ENCODE measurements around the gene ZNF394.
"Not testable (repeated sequence)": the region's sequence is repeated elsewhere in the genome, so short reads cannot be mapped to it uniquely, and the experiment has no call there.

ZNF394 gene

DNA sequence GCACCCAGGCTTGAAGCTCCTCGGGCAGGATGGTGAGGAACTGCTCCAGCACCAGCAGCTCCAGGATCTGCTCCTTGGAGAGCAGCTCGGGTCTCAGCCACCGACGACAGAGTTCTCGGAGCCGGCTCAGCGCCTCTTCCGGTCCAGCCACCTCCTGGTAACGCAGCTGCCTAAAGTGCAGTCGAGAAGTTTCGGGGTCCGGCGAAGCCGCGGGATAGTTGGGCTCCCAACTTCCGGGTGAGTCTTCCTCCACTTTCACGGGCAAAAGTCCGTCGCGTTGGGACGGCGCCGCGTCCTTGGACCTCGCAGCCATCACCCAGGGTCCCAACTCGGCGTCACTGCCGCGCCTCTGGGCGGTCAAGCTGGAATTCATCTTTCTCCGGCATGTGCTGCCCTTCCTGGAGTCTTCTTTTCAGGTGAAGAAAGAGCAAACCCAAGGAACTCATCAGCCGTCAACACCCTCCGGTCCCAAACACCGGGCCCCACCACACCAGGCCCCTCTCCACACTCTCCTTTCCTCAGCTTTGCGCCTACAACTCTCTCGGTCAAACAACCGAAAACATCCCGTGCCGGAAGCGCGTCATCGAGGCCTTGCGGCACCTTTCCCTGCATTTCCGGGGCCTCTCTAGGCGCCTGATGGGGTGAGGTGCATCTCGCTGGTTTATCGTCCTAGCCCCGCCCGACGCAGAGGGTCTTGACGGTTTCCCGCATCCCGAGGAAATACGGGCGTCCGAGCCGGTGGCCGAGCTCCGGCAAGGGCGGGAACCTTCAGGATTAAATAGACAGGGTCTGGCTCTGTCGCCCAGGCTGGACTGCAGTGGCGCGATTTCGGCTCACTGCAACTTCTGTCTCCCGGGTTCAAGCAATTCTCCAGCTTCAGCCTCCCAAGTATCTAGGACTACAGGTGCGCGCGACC lies at the start of gene ZNF394:
Gene ZNF394, minus strand, starts transcription at position 561 of the 916 bp plus-strand sequence. Its CDS starts 188 bp downstream, at position 373.
- peak; percentile 78 to 82 for DNase-seq (ENCODE audit: low read depth in 2 of 2)

DNA sequence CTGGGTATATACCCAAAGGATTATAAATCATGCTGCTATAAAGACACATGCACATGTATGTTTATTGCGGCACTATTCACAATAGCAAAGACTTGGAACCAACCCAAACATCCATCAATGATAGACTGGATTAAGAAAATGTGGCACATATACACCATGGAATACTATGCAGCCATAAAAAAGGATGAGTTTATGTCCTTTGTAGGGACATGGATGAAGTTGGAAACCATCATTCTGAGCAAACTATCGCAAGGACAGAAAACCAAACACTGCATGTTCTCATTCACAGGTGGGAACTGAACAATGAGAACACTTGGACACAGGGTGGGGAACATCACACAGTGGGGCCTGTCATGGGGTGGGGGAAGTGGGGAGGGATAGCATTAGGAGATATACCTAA lies 49.5 kb upstream of the ZNF394 start:
- DNase-seq (ENCODE audit: low read depth in 2 of 2) = not testable (repeated sequence)

DNA sequence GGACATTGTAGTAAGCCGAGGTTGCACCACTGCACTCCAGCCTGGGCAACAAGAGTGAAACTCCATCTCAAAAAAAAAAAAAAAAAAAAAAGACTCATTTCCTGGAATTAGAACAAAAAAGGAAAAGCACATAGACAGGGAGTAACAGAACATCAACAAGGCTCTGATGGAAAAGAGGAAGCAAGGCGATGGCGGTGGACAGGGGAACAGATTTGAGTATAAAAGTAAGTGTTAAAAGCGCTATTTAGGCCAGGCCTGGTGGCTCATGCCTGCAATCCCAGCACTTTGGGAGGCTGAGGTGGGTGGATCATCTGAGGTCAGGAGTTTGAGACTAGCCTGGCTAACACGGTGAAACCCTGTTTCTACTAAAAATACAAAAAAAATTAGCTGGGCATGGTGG lies 45.2 kb upstream of the ZNF394 start:
- DNase-seq (ENCODE audit: low read depth in 2 of 2) = not testable (repeated sequence)

DNA sequence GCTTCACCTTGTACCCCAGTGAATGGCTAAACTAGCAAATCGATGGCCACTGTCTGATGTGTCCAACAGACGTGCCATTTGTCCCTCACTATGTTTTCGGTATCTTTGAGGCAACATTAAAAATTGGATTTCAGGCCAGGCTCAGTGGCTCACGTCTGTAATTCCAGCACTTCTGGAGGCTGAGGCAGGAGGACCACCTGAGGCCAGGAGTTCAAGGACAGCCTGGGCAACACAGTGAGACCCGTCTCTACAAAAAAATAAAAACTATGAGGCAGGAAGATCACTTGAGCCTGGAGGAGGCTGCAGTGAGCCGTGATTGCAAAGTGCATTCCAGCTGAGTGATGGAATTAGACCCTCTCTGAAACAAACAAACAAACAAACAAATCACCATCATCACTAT lies 43.8 kb upstream of the ZNF394 start:
- DNase-seq (ENCODE audit: low read depth in 2 of 2) = no peak

DNA sequence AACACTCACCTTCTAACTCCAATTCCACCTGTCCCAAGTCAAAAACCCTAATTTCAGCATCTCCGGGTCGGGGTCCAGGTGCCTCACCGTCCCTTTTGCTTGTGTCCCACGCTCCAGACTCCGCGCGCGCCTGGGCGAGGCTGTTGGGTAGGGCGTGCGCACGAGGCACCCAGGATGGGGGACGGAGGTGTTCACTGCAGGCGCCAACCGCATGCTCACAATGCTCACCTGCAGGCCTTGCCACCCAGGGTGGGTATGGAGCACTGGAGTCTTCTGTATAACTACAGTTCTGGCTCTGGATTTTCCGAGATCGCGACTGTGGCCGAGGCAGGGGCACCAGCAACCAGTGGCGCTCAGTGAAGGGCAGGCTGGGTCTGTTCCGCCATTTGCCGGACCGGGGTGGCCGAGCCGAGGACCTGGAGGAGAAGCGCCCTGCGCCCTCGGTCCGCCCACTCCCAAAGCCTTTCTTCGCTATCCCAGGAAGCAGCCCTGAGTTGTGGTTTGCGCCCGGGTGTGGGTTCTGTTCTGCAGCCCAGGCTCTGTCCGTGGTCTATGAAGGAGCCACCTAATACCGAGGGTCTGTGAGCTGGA lies 43.1 kb upstream of the ZNF394 start:
- DNase-seq (ENCODE audit: low read depth in 2 of 2) = no peak

DNA sequence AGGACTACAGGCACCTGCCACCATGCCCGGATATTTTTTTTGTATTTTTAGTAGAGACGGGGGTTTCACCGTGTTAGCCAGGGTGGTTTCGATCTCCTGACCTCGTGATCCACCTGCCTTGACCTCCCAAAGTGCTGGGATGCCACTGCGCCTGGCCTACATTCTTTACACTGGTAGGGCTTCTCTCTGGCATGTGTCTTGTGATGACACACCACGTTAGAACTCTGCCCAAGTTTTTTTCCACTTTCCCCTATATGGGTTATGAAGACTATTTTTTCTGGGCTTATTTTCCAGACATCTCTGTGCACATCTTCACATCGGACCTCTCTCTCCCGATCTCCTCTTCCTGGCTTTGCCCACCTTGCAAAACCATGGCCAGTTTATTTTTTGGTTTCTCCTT lies 41.1 kb upstream of the ZNF394 start:
- DNase-seq (ENCODE audit: low read depth in 2 of 2) = no peak

DNA sequence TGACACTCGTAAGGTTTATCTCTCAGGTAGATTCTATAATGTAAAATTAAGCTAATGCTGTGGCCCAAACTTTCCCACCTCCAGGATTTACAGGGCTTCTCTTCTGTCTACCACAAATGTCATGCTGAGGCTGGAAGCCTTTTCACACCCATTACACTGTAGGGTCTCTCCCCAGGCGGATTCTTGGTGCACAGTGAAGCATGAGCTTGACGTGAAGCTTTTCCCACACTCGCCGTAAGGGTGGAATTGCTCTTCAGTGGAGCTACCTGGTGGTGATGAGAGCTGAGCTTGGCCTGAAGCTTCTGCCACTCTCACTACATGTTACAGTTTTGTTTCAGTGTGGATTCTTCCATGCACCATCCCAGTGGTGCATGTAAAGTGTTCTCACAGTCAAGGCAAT lies 40.5 kb upstream of the ZNF394 start:
- DNase-seq (ENCODE audit: low read depth in 2 of 2) = no peak

DNA sequence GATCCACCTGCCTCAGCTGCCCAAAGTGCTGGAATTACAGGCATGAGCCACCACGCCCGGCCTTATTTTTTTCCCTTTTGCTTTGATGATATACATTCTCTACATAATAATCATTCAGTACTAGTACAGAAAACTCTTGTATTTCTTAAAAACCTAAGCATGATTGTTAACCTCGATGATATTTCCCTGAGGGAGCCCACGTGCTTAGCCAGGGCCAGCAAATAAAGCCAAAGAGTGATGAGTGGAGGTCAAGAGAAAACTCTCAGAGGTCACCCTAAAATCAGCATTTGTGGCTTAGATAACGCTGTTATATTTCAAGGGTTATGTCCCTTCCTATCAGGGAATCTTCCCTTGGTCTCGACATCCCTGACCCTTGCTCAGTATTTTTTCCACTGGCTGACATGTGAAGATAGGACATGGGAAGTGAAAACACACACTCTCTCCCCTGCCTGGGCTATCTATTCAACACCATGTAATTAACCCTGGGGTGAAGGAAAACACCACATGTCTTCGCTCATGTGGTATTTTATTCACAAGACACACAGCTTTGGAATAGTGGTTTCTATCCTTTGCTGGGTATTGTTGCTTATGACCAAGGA lies 39.2 kb upstream of the ZNF394 start:
- DNase-seq (ENCODE audit: low read depth in 2 of 2) = no peak

DNA sequence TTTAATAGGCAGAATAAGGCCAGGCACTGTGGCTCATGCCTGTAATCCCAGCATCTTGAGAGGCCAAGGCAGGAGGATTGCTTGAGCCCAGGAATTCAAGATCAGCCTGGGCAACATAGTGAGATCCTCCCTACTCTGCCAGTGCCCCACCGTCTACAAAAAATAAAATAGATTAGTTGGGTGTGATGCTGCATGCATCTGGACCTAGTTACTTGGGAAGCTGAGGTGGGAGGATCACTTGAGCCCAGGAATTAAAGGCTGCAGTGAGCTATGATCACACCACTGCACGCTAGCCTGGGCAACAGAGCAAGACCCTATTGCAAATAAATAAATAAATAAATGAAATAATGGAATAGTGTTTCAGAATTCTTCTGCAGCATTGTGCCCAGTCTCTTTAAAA lies 35.6 kb upstream of the ZNF394 start:
- no peak for DNase-seq (ENCODE audit: low read depth in 2 of 2)

DNA sequence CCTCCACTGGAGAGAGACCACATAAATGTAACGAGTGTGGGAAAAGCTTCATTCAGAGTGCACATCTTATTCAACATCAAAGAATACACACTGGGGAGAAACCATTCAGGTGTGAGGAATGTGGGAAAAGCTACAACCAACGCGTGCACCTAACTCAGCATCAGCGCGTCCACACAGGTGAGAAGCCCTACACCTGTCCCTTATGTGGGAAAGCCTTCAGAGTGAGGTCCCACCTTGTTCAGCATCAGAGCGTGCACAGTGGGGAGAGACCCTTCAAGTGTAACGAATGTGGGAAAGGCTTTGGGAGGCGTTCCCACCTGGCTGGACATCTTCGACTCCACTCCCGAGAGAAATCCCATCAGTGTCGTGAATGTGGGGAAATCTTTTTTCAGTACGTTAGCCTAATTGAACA lies 31.3 kb upstream of the ZNF394 start:
- DNase-seq (ENCODE audit: low read depth in 2 of 2) = no peak

DNA sequence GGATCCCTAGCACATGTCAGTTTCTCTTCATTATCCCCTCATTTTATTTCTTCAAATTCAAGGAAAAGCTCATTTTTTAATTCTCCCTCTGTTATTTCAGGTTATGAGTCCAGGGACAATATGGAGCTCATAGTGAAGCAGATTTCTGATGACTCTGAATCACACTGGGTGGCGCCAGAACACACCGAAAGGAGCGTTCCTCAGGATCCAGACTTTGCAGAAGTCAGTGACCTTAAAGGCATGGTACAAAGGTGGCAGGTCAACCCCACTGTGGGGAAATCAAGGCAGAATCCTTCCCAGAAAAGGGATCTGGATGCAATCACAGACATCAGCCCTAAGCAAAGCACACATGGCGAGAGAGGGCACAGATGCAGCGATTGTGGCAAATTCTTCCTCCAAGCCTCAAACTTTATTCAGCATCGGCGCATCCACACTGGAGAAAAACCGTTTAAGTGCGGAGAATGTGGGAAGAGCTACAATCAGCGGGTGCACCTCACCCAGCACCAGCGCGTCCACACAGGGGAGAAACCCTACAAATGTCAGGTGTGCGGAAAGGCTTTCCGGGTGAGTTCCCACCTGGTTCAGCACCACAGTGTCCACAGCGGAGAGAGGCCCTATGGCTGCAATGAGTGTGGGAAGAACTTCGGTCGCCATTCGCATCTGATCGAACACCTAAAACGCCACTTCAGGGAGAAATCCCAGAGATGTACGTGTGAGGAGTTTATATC lies 25.8 kb upstream of the ZNF394 start:
- DNase-seq (ENCODE audit: low read depth in 2 of 2) = no peak

DNA sequence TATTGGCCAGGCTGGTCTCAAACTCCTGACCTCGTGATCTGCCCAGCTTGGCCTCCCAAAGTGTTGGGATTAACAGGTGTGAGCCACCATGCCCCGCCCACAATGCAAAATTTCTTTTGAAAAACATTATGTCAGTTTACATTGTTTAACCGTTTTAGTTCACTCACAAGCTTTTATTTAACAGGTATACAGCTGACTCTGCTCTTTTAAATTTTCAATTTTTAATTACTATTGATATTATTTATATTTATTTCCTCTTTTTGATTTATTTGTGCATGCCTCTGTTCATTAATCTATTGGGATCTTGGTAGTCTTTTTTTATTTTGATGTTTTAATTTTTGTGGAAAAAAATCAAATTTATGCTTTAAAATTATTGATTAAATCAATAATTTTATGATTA lies 21.3 kb upstream of the ZNF394 start:
- no peak for DNase-seq (ENCODE audit: low read depth in 2 of 2)

DNA sequence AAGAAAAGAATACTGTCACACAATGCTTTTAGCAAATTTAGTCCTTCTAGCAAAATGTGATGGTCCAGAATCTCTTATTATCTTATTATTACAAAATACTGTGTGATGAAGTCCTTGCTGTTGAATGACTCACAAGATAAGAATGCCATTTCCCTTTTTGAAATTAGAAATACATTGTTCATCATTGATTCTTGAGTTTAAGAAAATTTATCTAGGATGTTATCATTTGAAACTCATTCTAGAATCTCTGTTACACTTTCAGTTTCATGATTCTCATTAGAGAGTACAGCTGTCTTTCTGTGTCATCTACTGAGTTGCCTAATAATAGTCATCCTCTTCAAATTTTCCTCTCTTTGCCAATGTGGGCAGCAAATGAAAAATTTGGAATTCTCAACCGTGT lies 14.0 kb upstream of the ZNF394 start:
- DNase-seq (ENCODE audit: low read depth in 2 of 2) = no peak

DNA sequence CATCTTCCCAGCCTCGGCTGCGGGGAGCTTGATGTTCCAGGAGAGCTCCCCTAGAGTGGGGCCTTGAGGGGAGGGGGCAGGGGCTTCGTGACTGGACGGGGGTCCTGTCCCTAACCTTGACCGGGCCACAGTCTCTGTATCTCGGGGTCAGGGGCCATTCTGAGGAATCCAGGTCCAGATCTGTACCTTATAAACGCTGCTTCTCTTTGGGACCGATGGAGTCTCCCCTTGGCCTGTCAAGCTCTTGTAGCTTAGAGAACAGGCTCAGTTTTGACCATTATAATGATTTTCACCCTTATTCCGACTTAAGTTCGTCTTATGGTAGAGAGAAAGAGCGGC lies 5.2 kb upstream of the ZNF394 start:
- DNase-seq (ENCODE audit: low read depth in 2 of 2) = no peak

DNA sequence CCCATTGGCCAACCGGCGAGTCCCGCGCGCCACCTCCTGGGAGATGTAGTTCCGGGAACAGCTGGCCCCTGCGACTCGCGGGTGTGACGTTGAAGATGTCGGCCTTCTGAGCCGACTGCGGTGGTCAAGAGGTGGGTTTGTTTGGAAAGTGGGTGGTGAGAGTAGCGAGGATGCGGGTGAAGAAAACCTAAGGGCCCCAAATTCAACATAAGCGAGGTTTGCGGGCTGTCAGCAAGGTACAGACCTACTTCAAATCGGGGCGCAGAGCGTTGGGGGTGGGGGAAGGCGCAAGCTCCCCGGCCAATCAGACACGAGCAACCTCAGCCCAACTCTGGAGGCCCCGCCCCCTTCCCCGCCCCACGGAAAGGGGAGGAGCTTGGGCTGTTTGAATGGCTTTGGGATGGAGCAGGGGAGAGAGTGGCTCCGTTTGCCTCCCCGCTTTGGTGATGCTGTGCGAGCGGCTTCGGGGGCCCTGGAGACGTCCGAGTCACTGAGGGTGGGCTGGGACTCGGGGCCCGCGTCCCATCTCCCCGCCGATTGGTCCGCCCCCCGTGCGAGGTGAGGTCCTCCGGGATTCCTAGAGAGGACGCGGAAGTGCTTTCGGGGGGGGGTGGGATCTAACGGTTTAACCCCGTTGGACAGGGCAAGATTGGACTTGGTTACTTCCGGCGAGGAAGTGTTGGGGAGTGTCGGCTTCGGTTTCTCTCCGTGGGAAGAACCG lies 4.7 kb upstream of the ZNF394 start, which contains the start of gene ZKSCAN5:
Gene ZKSCAN5, plus strand, starts transcription at position 60 of the 721 bp plus-strand sequence. CDS start 1,383 bp downstream, outside the sequence.
- DNase-seq (ENCODE audit: low read depth in 2 of 2) = peak; percentile 93

DNA sequence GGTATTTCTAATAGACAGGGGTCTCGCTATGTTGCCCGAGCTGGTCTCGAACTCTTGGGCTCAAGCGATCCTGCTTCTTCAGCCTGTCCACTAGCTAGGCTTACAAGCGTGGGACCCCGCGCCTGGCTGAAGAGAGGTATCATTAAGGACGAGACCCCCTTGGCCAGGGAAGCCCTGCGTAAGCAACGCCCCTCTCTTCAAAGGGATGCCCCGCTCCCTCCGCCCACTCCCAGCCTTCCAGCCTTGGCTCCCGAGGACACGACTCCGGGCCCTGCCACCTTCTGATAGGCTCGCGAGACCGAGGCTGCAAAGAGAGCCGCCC lies 4.2 kb upstream of the ZNF394 start:
- no peak for DNase-seq (ENCODE audit: low read depth in 2 of 2)

DNA sequence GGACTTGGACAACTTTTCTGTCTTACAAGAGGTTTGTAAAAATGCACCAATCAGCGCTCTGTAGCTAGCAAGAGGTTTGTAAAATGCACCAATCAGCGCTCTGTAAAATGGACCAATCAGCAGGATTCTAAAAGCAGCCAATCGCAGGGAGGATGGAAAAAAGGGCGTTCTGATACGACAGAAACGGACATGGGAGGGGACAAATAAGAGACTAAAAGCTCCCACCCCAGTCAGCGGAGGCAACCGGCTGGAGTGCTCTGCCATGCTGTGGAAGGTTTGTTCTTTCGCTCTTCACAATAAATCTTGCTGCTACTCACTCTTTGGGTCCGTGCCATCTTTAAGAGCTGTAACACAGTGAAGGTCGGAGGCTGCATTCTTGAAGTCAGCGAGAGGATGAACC lies 1.2 kb upstream of the ZNF394 start:
- not testable (repeated sequence) for DNase-seq (ENCODE audit: low read depth in 2 of 2)

DNA sequence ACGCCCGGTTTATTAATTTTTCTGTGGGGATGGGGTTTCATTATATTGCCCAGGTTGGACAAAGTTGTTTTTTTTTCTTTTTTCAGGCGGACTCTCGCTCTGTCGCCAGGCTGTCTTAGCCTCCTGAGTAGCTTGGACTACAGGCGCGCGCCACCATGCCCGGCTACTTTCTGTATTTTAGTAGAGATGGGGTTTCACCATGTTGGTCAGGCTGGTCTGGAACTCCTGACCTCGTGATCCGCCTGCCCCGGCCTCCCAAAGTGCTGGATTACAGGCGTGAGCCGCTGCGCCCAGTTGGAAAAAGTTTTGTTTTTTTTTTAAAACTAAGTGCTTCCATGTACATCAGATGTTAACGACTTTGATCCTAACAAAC lies 542 bp upstream of the ZNF394 start:
- DNase-seq (ENCODE audit: low read depth in 2 of 2) = no peak

DNA sequence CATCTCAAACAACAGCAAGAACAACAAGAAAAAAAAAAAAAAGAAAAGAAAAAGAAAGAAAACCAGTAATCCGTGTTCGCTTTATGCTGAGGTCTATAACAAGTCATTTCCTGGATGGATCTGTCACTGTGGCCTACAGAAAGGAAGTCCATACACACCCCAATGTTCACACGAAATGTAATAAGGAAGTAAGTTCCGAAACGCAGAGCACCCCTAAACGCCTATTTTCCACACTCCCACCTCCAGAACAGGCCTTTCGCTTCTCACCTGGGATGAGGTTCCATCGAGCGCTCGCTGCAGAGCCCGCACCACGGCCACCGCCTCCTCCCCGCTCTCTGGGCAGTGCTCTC lies 735 bp downstream of the ZNF394 start:
- no peak for DNase-seq (ENCODE audit: low read depth in 2 of 2)

DNA sequence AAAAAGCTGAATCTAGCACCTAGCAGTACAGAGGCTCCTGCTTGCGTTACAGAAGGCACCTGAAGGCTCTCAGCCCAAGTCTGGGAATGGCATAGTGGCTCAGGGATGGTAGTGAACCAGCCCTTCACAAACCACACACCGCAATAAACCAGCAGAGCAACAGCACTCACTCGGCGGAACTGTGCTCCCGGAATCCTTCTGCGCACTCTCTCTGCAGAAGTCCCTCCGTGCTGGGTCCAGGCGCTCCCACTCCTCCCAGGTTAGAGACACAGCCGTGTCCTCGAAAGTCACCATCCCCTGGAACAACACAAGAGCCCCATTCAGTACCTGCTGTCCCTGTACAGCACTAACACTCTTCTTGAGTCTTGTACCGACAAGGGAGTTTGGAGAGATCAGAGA lies 1.5 kb downstream of the ZNF394 start:
- DNase-seq (ENCODE audit: low read depth in 2 of 2) = no peak

DNA sequence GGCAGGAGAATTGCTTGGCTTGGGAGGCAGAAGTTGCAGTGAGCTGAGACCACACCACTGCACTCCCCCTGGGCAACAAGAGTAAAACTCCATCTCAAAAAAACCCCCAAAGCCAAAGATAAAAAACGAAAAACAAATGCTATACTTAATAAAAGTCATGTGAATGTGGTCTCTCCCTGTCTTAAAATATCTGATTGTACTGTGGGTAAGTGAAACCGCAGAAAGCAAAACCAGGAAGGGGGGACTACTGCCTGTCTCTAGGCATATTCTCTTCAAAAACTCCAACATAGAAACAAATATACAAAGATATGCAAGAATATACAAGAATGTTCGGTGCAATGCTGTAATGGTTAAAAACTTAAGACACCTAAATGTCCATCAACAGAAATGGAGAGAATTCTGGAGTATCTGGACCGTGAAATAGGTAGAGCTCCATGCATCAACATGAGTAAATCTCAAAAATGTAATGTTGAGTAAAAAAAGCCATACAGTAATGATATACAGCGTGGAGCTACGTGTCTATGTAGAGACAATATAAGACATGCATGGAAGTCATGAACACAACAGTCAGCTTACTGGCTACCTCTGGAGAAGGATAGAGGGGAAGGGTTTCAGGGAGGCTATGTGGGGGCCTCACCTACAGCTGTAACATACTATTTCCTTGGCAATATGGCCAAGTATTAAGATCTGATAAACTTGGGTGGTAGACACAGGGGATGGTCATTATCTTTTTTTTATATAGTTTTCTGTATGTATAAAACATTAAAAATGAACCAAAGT lies 2.1 kb downstream of the ZNF394 start:
- DNase-seq (ENCODE audit: low read depth in 2 of 2) = no peak
